B cell (primary cell): ENCODE data around the gene KLRC1. TPM values are rescaled to one million over a fixed set of nuclear protein-coding genes. Genes with fewer than 3 reads are reported as not detected.
"Not testable (repeated sequence)": the region's sequence is repeated elsewhere in the genome, so short reads cannot be mapped to it uniquely, and the experiment has no call there.

Experiments
- ATAC-seq: fragments of 200-7000 bp; cut with Tn5 transposase; one replicate; pipeline ENCODE4 v1.10.0; 2021; ENCODE audit warnings: low read depth, mild to moderate bottlenecking, moderate number of reproducible peaks, moderate library complexity
- CTCF ChIA-PET: fragments of 350-600 bp; sonication (Branson Sonifier 250); formaldehyde crosslinking; loops from one replicate; lab custom pipeline; 2021; ENCODE audit warnings: antibody characterized with exemption, inconsistent platforms; lab: Charles Lee
- POLR2A ChIA-PET: fragments of 350-600 bp; sonication (Branson Sonifier 250); formaldehyde crosslinking; loops from one replicate; lab custom pipeline; 2021; ENCODE audit warnings: antibody characterized with exemption; lab: Charles Lee
- DNase-seq: peaks from one replicate; pipeline ENCODE4 v3.0.0; 2013
- H2AFZ ChIP-seq: 2 replicates; pipeline ENCODE4 v1.6.1; 2012; ENCODE audit warnings: mild to moderate bottlenecking, low read depth, low read length; ENCODE audit not compliant: insufficient read depth, poor library complexity, severe bottlenecking
- H3K27ac ChIP-seq, 2 donors: 1 replicate in 1 of 2; 2 replicates in 1 of 2; pipeline ENCODE4 v1.5.1; 2012 to 2013; ENCODE audit warnings: low read length in 2 of 2, mild to moderate bottlenecking in 2 of 2, moderate library complexity in 1 of 2
- H3K27me3 ChIP-seq, 4 experiments: fragments of 200-600 bp in 1 of 4; sonication (generic) in 1 of 4; replicated peaks in 1 of 4; 1 replicate in 2 of 4; 2 replicates in 2 of 4; pipeline versions ENCODE4 v1.6.1 to v1.7.0; 2013 to 2016; ENCODE audit warnings: low read length in 3 of 4, mild to moderate bottlenecking in 2 of 4, mixed read lengths in 1 of 4, moderate library complexity in 1 of 4; ENCODE audit not compliant: insufficient read depth in 4 of 4, control insufficient read depth in 3 of 4; ENCODE audit errors: control extremely low read depth in 1 of 4
- H3K36me3 ChIP-seq, 2 experiments: replicated peaks in 1 of 2; 1 replicate in 1 of 2; 2 replicates in 1 of 2; pipeline versions ENCODE4 v1.6.1 to v1.7.1; 2013; ENCODE audit warnings: low read length in 1 of 2; ENCODE audit not compliant: insufficient read depth in 2 of 2, control insufficient read depth in 1 of 2; ENCODE audit errors: control extremely low read depth in 1 of 2, extremely low read depth in 1 of 2
- H3K4me1 ChIP-seq, 2 donors: fragments of 200-600 bp in 1 of 2; sonication (generic) in 1 of 2; 1 replicate in 1 of 2; 2 replicates in 1 of 2; pipeline versions ENCODE4 v1.5.1 to v1.6.1; 2013 to 2017; ENCODE audit warnings: low read length in 2 of 2; ENCODE audit not compliant: control insufficient read depth in 2 of 2, insufficient read depth in 2 of 2
- H3K4me2 ChIP-seq: replicated peaks from 2 replicates; pipeline ENCODE3; 2012; ENCODE audit warnings: mild to moderate bottlenecking, low read depth, low read length; ENCODE audit not compliant: poor library complexity, severe bottlenecking
- H3K4me3 ChIP-seq, 5 experiments: fragments of 200-600 bp in 1 of 5; sonication (generic) in 1 of 5; 1 replicate in 3 of 5; 2 replicates in 2 of 5; pipeline versions ENCODE4 v1.5.1 to v1.7.0; 2011 to 2016; ENCODE audit warnings: low read length in 4 of 5, mild to moderate bottlenecking in 4 of 5, low read depth in 2 of 5, control low read depth in 1 of 5, moderate library complexity in 1 of 5; ENCODE audit not compliant: insufficient read depth in 1 of 5; ENCODE audit errors: control extremely low read depth in 1 of 5, extremely low read depth in 1 of 5
- H3K79me2 ChIP-seq: fragments of 200-600 bp; sonication (generic); one replicate; pipeline ENCODE4 v1.6.0; 2016; ENCODE audit warnings: low read length; ENCODE audit not compliant: control insufficient read depth, insufficient read depth
- H3K9ac ChIP-seq: fragments of 200-600 bp; sonication (generic); 2 replicates; pipeline ENCODE4 v1.6.1; 2017; ENCODE audit warnings: mild to moderate bottlenecking, low read length, moderate library complexity
- H3K9me3 ChIP-seq, 3 donors: one replicate each; pipeline versions ENCODE4 v1.6.1 to v1.7.1; 2013; ENCODE audit warnings: low read length in 2 of 3; ENCODE audit not compliant: control insufficient read depth in 2 of 3, insufficient read depth in 1 of 3; ENCODE audit errors: control extremely low read depth in 1 of 3
- H4K20me1 ChIP-seq: 2 replicates; pipeline ENCODE4 v1.6.0; 2012; ENCODE audit warnings: mild to moderate bottlenecking, low read length; ENCODE audit not compliant: insufficient read depth, control insufficient read depth, poor library complexity, severe bottlenecking
- H3K27ac Mint-ChIP-seq: one replicate; pipeline ENCODE4 v1.8.0; 2021; ENCODE audit warnings: mixed read lengths
- H3K27me3 Mint-ChIP-seq: one replicate; pipeline ENCODE4 v1.8.0; 2021; ENCODE audit warnings: mixed read lengths
- H3K4me1 Mint-ChIP-seq: one replicate; pipeline ENCODE4 v1.8.0; 2021; ENCODE audit warnings: mixed read lengths
- H3K4me3 Mint-ChIP-seq: one replicate; pipeline ENCODE4 v1.8.0; 2021; ENCODE audit warnings: mixed read lengths
- H3K9me3 Mint-ChIP-seq: one replicate; pipeline ENCODE4 v1.8.0; 2022; ENCODE audit warnings: mixed read lengths; ENCODE audit not compliant: insufficient read depth
- WGBS: methylation state at CpG from one replicate; pipeline ENCODE4 v1.1.5; 2013; ENCODE audit warnings: missing lambda C conversion rate; ENCODE audit not compliant: insufficient coverage; 5-methylcytosine and 5-hydroxymethylcytosine counted together
- intact Hi-C: fragments of 100-400 bp; cut with micrococcal nuclease; formaldehyde crosslinking; loops from one replicate; pipeline ENCODE4 v1.10.0; 2022
- polyA plus RNA-seq: library from polyadenylated mRNA; depleted of rRNA; stranded (reverse); fragments of >200 nt; gene quantifications from 2 replicates; pipeline ENCODE4 v1.2.3, GENCODE V29; 2012
- total RNA-seq, 2 donors: library from RNA; stranded (reverse); fragments of 120-200 nt in 1 of 2; gene quantifications; 1 replicate in 1 of 2; 2 replicates in 1 of 2; pipeline versions ENCODE4 v1.2.3 to v1.2.4, GENCODE V29; 2013 to 2022

KLRC1 gene
- total and polyA plus RNA-seq, 2 donors (not counting 1 experiment from before 2014, with no cell fraction given) = not detected

DNA sequence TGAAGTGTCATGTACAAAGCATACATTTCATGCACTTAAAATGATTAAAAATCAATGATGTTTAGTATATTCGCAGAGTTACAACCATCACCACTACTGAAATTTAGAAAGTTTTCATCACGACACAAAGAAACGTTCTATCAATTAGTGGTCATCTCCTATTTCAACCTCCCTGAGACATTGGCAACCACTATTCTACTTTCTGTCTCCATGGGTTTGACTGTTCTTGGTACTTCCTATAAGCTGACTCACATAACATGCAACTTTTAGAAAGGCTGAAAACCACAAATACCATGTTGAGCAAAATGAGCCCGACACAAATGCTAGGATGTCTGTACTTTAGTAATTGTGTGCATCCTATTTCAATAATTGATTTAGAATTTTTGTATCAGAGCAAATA lies 22.6 kb downstream of the KLRC1 start:
- H3K27me3 Mint-ChIP-seq, POLR2A ChIA-PET, H4K20me1 ChIP-seq, CTCF ChIA-PET, H3K27ac ChIP-seq, intact Hi-C loops, H3K4me3 Mint-ChIP-seq, H3K9me3 Mint-ChIP-seq, H3K4me2 ChIP-seq, H3K9me3 ChIP-seq, ATAC-seq, H3K4me1 Mint-ChIP-seq, DNase-seq, H3K4me1 ChIP-seq, H3K27me3 ChIP-seq, H3K27ac Mint-ChIP-seq, H3K79me2 ChIP-seq, H2AFZ ChIP-seq, H3K36me3 ChIP-seq, H3K4me3 ChIP-seq, H3K9ac ChIP-seq: not testable (repeated sequence)
- whole genome bisulfite sequencing = 92% methylated on average over 2 of the region's 4 CpGs

- H3K9ac ChIP-seq, H3K27me3 Mint-ChIP-seq, DNase-seq, H3K9me3 Mint-ChIP-seq, H2AFZ ChIP-seq, H3K27ac ChIP-seq, POLR2A ChIA-PET, H3K27ac Mint-ChIP-seq, H3K9me3 ChIP-seq, H3K4me3 ChIP-seq, intact Hi-C loops, H3K27me3 ChIP-seq, CTCF ChIA-PET, H3K4me3 Mint-ChIP-seq, H3K4me2 ChIP-seq, H3K36me3 ChIP-seq, H3K4me1 ChIP-seq, H3K79me2 ChIP-seq, H4K20me1 ChIP-seq, H3K4me1 Mint-ChIP-seq, ATAC-seq: not testable (repeated sequence)
- 93% methylated on average over 2 of the region's 8 CpGs for WGBS
Measured at GRCh38 chr12:10425938-10426337, 27.2 kb downstream of the KLRC1 start.

DNA sequence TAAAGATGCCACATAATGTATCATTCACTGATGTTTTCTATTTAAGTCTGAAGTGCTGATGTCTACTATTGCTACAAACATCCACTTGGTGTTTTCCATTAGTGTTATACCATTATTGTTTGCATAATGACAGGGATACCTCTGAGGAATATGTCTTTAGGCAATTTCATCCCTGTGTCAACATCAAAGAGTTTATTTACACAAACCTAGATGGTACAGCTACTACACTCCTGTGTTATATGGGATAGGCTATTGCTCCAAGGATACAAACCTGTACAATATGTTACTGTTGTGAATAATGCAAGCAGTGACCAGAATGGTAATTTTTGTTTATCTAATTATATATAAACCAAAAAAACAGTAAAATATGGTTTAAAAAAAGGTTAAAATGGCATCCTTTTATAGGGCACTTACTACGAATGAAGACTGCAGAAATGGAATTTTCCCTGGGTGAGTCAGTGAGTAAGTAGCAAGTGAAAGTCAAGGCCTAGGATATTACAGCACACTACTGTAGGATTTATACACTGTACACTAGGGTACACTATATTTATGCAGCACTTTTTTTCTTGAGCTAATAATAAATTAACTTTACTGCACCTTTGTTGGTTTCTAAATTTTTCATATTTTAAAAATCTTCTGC lies 28.8 kb downstream of the KLRC1 start:
- H3K4me1 Mint-ChIP-seq, H3K27me3 Mint-ChIP-seq, ATAC-seq, CTCF ChIA-PET, H3K4me3 ChIP-seq, H3K4me2 ChIP-seq, H2AFZ ChIP-seq, H3K4me3 Mint-ChIP-seq, H3K79me2 ChIP-seq, H3K4me1 ChIP-seq, H3K9me3 ChIP-seq, H3K27ac Mint-ChIP-seq, H3K36me3 ChIP-seq, H3K9ac ChIP-seq, POLR2A ChIA-PET, H4K20me1 ChIP-seq, H3K9me3 Mint-ChIP-seq, H3K27ac ChIP-seq, DNase-seq, intact Hi-C loops, H3K27me3 ChIP-seq: not testable (repeated sequence)
- no CpG with 5 or more reads among the region's 1 CpG for WGBS

DNA sequence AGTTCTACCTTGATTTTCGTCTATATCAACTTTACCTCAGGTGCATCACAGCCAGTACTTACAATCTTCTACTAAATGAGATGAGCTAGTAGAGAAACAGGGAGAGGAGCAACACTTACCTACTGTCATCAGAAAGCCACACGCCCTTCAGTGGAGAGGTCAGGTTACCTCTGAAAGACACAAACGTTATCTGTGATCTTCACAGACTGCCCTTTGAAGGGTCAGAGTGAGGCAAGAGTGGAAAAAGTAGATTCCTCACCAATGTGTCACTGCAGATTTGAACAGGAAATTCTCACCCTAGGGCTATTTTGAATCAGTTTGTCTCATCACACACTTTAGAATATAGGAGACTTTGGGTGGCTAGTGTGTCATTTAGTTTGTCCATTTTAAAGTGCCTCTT lies 31.0 kb downstream of the KLRC1 start:
- ATAC-seq, H3K27ac ChIP-seq, H3K27me3 ChIP-seq, CTCF ChIA-PET, H3K4me1 Mint-ChIP-seq, H2AFZ ChIP-seq, intact Hi-C loops, H3K36me3 ChIP-seq, H3K4me1 ChIP-seq, POLR2A ChIA-PET, H3K9me3 Mint-ChIP-seq, H3K4me3 ChIP-seq, H3K9ac ChIP-seq, H3K79me2 ChIP-seq, DNase-seq, H3K4me2 ChIP-seq, H3K4me3 Mint-ChIP-seq, H3K9me3 ChIP-seq, H3K27ac Mint-ChIP-seq, H3K27me3 Mint-ChIP-seq, H4K20me1 ChIP-seq: not testable (repeated sequence)
- no CpG with 5 or more reads among the region's 3 CpGs for WGBS
